HG03565 (cell line): ENCODE data around the gene CDCP1.
"Not testable (repeated sequence)": the region's sequence is repeated elsewhere in the genome, so short reads cannot be mapped to it uniquely, and the experiment has no call there.

ENCODE experiments used
- ATAC-seq: cut with Tn5 transposase; IDR thresholded peaks from one replicate; pipeline ENCODE4 v1.9.1; 2021; ENCODE audit warnings: mild to moderate bottlenecking, moderate library complexity; ENCODE audit not compliant: unreplicated experiment

Gene CDCP1

DNA sequence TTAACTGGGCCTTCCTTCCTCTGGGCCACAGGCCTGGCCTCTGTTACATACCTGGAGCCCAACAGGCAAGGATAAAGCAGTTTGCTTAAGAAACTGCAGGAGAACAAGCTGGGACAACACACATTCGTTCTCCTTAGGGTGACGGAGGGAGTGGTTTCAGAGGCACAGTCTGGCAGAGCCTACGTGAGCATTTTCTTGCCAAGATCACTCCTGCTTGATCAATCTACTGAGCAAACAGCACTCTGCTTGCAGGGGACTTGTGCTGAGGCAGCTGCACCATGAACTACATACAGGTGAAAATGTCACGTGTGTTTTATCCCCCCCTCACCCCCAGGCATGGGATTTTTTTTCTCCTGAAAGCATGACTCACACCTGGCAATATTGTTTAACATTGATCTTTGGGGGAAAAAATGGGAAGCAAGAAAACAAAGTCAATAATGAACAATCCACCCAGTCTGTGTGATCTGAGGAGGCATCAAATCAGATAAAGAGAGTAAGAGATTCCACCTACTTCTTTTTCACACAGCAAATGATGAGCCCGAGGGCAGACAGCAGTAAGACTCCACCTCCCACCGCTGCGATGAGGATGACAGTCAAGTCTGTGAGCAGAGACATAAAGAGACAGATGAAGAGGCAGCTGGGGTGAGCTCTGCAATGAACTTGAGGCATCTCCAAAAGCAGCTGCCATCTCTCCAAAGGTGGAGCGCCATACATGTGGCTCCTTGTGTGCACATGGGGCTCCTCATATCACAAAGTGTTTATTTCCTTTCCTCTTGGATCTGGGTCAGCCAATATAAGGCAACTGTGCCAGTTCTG, 57.4 kb downstream of the CDCP1 start:
- ATAC-seq = no peak

GRCh38 chr3:45087155-45087554, 59.0 kb downstream of the CDCP1 start:
- ATAC-seq = no peak

- no peak for ATAC-seq
These were observed 61.1 kb downstream of the CDCP1 start for GRCh38 chr3:45084820-45085816.

DNA sequence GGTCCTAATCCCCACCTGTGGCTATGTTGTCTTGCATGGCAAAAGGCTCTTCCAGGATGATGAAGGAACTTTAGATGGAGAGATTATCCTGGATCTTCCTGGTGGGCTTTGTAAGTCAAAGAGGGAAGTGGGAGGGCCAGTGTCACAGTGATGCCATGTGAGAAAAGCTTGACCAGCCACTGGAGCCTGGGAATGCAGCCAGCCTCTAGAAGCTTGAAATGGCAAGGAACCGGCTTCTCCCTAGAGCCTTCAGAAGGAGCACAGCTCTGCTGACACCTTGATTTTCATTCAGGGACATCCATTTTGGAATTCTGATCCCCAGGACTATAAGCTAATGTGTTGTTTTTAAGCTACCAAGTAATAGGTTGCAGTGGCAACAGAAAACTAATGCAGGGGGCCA, 61.8 kb downstream of the CDCP1 start:
- no peak for ATAC-seq

GRCh38 chr3:45083023-45083422, 63.2 kb downstream of the CDCP1 start:
- no peak for ATAC-seq

DNA sequence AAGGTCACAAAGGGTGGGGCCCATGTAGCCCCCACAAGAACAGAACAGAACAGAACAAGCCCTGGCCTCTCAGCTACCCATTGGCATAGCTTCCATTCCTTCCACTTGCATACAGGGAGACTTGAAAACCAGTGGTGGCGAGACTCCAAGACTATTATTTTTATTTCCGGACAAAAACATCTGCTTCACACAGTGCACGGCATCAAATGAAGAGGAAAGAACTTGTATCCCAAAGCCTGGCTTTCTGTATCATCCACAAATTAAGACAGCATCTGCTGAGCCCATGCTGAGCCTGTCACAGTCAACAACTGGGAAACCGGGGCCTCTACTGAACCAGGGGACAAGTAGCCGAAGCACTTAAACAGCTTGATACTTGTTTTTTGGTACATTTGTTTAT, 64.0 kb downstream of the CDCP1 start:
- no peak for ATAC-seq

DNA sequence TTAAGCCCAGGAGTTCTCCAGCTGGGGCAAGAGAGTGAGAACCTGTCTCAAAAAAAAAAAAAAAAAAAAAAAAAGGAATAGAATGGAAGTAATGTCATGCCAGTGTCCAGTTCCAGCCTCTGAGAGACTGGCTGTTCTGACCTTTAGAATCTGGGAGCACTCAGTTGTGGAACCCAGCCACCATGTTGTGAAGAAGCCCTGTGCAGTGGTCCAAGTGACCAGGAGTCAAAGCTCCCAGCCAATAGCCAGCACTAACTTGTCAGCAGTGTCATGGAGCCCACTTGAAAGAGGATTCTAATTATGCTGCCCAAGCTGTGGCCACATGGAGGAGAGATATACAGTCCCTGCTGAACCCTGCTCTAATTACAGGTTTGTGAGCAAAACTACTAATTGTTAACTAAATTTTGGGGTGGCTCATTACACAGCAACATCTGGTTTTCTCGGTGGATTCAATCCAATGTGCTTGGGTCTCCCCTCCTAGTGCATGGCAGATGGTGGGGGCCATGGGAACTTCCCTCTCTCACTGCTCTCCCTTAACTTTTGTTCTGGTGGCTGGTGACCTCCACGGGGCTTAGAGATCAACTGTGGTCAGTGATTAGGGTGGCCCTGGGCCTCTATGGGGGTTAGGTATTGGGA, 64.6 kb downstream of the CDCP1 start:
- no peak for ATAC-seq

- no peak for ATAC-seq
These were observed 65.4 kb downstream of the CDCP1 start for GRCh38 chr3:45080824-45081223.

DNA sequence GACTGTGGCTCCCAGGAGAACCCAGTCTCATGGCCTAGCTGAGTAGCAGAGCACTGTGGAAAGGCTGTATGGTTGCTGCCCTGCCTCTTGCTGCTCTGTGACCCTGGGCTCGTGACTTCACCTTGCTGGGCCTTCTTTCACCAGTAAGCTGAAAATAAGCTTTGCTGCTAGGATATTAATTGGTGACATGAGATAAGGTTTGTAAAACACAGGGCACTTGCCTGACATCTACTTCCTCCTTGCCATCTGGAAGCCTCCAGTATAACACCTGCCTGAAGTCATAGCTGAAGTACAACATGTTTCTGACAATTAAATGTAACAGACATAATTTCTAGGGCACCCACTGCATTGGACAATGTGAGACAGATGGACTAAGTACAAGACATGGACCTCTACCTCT, 66.5 kb downstream of the CDCP1 start:
- no peak for ATAC-seq

GRCh38 chr3:45078910-45079522, 67.2 kb downstream of the CDCP1 start:
- ATAC-seq = no peak

DNA sequence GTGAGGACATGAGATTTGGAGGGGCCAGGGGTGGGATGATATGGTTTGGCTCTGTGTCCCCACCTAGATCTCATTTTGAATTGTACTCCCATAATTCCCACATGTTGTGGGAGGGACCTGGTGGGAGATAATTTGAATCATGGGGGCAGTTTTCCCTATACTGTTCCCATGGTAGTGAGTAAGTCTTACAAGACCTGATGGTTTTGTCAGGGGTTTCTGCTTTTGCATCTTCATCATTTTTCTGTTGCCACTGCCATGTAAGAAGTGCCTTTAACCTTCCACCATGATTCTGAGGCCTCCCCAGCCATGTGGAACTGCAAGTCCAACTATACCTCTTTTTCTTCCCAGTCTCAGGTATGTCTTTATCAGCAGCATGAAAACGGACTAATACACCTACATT, 67.9 kb downstream of the CDCP1 start:
- ATAC-seq = not testable (repeated sequence)

DNA sequence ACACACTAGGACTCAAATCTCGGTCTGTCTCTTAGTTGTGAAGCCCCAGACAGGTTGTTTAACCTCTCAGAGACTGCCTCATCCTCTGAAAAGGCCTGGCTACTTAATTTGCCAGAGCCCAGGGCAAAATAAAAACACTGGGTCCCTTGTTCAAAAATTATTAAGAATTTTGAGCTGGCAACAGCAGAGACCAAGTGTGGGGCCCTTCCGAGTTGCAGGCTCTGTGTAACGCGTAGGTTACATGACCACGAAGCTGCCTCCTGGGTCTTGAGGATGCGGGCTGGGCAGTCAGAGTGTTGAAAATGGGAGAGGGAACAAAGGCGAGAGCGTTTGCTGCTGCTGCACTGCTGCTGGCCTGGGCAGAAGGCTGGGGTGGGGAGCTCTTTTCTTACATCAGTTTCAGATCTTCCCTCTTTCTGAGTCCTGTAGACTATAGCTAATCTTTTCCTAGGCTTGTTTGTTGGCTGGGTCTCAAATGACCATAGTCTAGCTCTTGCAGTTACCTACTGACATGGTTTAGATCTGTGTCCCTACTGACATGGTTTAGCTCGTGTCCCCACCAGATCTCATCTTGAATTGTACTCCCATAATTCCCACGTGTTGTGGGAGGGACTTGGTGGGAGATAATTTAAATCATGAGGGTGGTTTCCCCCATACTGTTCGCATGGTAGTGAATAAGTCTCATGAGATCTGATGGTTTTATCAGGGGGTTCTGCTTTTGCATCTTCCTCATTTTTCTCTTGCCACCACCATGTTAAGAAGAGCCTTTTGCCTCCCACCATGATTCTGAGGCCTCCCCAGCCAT, 70.2 kb downstream of the CDCP1 start:
- ATAC-seq = no peak

DNA sequence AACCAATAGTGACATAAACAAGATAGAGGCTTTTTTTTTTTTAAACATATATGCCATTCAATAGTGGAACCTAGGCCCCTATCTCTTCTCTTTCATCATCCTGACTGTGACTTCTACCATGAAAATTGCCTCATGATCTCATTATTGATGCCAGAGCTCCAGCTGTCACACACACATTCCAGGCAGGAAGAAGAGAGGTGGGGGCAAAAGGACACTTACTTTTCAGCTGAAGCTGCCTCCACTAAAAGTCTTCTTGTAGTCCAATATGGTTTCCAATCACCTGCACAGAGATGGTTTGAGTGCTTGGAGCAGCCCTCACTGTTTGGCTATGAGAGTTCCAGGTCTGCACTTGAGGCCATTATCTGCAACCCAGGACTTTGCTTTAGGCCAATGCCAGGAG, 75.1 kb downstream of the CDCP1 start:
- no peak for ATAC-seq

- ATAC-seq = no peak
These were observed 78.2 kb downstream of the CDCP1 start for GRCh38 chr3:45067941-45068340.

DNA sequence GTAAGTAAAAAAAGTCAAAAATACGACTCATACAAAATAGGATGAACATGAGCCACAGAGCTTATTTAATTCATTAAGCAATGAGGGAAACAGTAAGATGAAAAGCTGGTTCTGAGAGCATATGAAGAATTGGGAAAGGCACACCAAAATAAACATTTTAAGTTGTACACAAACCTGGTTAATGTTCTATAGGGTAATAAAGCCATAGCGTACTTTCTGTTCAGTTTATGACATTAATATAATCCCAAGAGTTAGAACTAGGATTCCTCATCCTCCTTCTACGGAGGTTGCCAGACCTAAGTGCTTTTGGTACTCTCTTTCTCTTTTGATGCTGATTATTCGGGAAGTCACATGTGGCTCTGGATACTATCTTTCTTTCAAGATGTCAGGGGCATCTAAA, 78.7 kb downstream of the CDCP1 start:
- ATAC-seq = no peak

- ATAC-seq = no peak
These were observed 79.9 kb downstream of the CDCP1 start for GRCh38 chr3:45066109-45066801.

DNA sequence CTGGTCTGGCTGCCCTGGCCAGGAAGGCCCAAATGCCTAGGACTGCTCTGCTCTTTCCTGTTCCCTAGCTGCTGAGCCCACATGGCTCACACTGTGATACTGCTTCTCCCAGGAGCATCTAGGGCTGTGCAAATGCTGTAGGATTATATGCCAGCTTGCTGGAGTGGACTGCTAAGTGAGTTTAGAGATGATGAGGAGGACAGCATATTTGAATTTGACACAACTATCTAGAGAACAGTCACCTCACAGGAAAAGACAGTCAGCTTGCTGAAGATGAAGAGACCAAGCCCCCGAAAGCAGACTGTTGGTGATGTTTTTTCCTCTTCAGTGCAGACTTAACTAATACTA, 80.8 kb downstream of the CDCP1 start:
- ATAC-seq = no peak

DNA sequence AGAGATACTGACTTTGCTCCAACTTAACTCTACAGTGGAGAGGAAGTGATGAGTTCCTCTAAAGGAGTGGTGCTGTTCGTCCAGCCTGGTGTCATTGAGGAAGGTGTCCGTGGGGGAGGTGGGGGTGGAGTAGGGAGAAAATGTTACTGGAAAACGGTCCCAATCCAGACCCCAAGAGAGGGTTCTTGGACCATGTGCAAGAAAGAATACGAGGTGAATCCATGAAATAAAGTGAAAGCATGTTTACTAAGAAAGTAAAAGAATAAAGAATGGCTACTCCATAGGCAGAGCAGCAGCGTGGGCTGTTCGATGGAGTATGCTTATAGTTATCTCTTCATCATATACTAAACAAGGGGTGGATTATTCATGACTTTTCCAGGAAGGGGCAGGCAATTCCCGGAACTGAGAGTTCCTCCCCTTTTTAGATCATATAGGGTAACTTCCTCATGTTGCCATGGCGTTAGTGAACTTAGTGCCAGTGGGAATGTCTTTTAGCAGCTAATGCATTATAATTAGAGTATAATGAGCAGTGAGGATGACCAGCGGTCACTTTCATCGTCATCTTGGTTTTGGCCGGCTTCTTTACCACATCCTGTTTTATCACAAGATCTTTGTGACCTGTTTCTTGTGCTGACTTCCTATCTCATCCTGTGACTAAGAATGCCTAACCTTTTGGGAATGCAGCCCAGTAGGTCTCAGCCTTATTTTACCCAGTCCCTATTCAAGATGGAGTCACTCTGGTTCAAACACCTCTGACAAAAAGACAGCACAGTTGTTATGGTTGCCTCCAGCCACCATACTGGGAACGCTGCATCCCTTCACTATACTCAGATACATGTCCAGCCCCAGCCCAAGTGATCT, 81.4 kb downstream of the CDCP1 start:
- no peak for ATAC-seq

- no peak for ATAC-seq
These were observed 83.5 kb downstream of the CDCP1 start for GRCh38 chr3:45062697-45063070.
